Measurements from ENCODE around the gene DOCK4.
"Not testable (repeated sequence)": the region's sequence is repeated elsewhere in the genome, so short reads cannot be mapped to it uniquely, and the experiment has no call there.

The DOCK4 gene

GRCh38 chr7:112130729-112131410 lies 75.3 kb downstream of the DOCK4 start:
- Mint-ChIP-seq H3K4me1 (ENCODE audit: low read depth) (no peaks in the 10 kb centered on the region), H3K27ac (no peak overlapping the region), H3K27me3 (peaks cover 6% of the 10 kb centered on the region), H3K9me3 (no peaks in the 10 kb centered on the region), H3K4me3 (no peak overlapping the region), H3K36me3 (ENCODE audit: low read depth) (no peaks in the 10 kb centered on the region)
- no peak for DNase-seq

GRCh38 chr7:112129655-112130323 lies 76.4 kb downstream of the DOCK4 start:
- H3K4me3 Mint-ChIP-seq, result no peak overlapping the region
- H3K9me3 Mint-ChIP-seq, result no peaks in the 10 kb centered on the region
- H3K4me1 Mint-ChIP-seq (ENCODE audit: low read depth), result no peaks in the 10 kb centered on the region
- no peaks in the 10 kb centered on the region for H3K36me3 Mint-ChIP-seq (ENCODE audit: low read depth)
- H3K27me3 Mint-ChIP-seq, result peaks cover 6% of the 10 kb centered on the region
- no peak for DNase-seq
- H3K27ac Mint-ChIP-seq, result no peak overlapping the region

- not testable (repeated sequence) for H3K27ac Mint-ChIP-seq; H3K9me3 Mint-ChIP-seq; H3K4me3 Mint-ChIP-seq; H3K4me1 Mint-ChIP-seq (ENCODE audit: low read depth); H3K36me3 Mint-ChIP-seq (ENCODE audit: low read depth); H3K27me3 Mint-ChIP-seq; DNase-seq
Measured at GRCh38 chr7:112128461-112129425, 77.5 kb downstream of the DOCK4 start.

GRCh38 chr7:112128041-112128440 lies 78.2 kb downstream of the DOCK4 start:
- not testable (repeated sequence) for H3K27me3 Mint-ChIP-seq; DNase-seq; H3K4me1 Mint-ChIP-seq (ENCODE audit: low read depth); H3K27ac Mint-ChIP-seq; H3K4me3 Mint-ChIP-seq; H3K36me3 Mint-ChIP-seq (ENCODE audit: low read depth); H3K9me3 Mint-ChIP-seq

GRCh38 chr7:112125250-112125649 lies 80.9 kb downstream of the DOCK4 start:
- Mint-ChIP-seq H3K36me3 (ENCODE audit: low read depth) (no peaks in the 10 kb centered on the region), H3K27me3 (peaks cover 6% of the 10 kb centered on the region), H3K27ac (no peak overlapping the region), H3K4me1 (ENCODE audit: low read depth) (no peaks in the 10 kb centered on the region), H3K4me3 (no peak overlapping the region), H3K9me3 (no peaks in the 10 kb centered on the region)
- DNase-seq, result no peak

GRCh38 chr7:112124061-112124766 lies 82.0 kb downstream of the DOCK4 start:
- H3K9me3 Mint-ChIP-seq, result no peaks in the 10 kb centered on the region
- no peaks in the 10 kb centered on the region for H3K36me3 Mint-ChIP-seq (ENCODE audit: low read depth)
- DNase-seq, result no peak
- peaks cover under 1% of the 10 kb centered on the region for H3K27me3 Mint-ChIP-seq
- no peak overlapping the region for H3K4me3 Mint-ChIP-seq
- H3K27ac Mint-ChIP-seq, result no peak overlapping the region
- no peaks in the 10 kb centered on the region for H3K4me1 Mint-ChIP-seq (ENCODE audit: low read depth)

- Mint-ChIP-seq H3K4me1 (ENCODE audit: low read depth) (no peaks in the 10 kb centered on the region), H3K9me3 (no peaks in the 10 kb centered on the region), H3K36me3 (ENCODE audit: low read depth) (no peaks in the 10 kb centered on the region), H3K27me3 (peaks cover under 1% of the 10 kb centered on the region), H3K27ac (no peak overlapping the region), H3K4me3 (no peak overlapping the region)
- DNase-seq, result no peak
Measured at GRCh38 chr7:112122798-112123197, 83.4 kb downstream of the DOCK4 start.

GRCh38 chr7:112122144-112122543 lies 84.1 kb downstream of the DOCK4 start:
- DNase-seq, result no peak
- Mint-ChIP-seq H3K4me3 (no peak overlapping the region), H3K4me1 (ENCODE audit: low read depth) (no peaks in the 10 kb centered on the region), H3K36me3 (ENCODE audit: low read depth) (no peaks in the 10 kb centered on the region), H3K27me3 (peaks cover 3% of the 10 kb centered on the region), H3K27ac (no peak overlapping the region), H3K9me3 (no peaks in the 10 kb centered on the region)

- Mint-ChIP-seq H3K27me3 (peaks cover 3% of the 10 kb centered on the region), H3K4me1 (ENCODE audit: low read depth) (no peaks in the 10 kb centered on the region)
Measured at GRCh38 chr7:112121318-112121717, 84.9 kb downstream of the DOCK4 start.

GRCh38 chr7:112120696-112121217 lies 85.4 kb downstream of the DOCK4 start:
- Mint-ChIP-seq H3K9me3 (no peaks in the 10 kb centered on the region), H3K36me3 (ENCODE audit: low read depth) (no peaks in the 10 kb centered on the region), H3K27ac (no peak overlapping the region), H3K4me3 (no peak overlapping the region), H3K27me3 (peaks cover 3% of the 10 kb centered on the region), H3K4me1 (ENCODE audit: low read depth) (no peaks in the 10 kb centered on the region)
- no peak for DNase-seq

More at GRCh38 chr7:112121318-112121717, 84.9 kb downstream of the DOCK4 start:
- Mint-ChIP-seq H3K4me3 (no peak overlapping the region), H3K9me3 (no peaks in the 10 kb centered on the region), H3K36me3 (ENCODE audit: low read depth) (no peaks in the 10 kb centered on the region), H3K27ac (no peak overlapping the region)
- no peak for DNase-seq

- H3K36me3 Mint-ChIP-seq (ENCODE audit: low read depth), result no peaks in the 10 kb centered on the region
- H3K9me3 Mint-ChIP-seq, result no peaks in the 10 kb centered on the region
- H3K27ac Mint-ChIP-seq, result no peak overlapping the region
- H3K4me3 Mint-ChIP-seq, result no peak overlapping the region
- DNase-seq, result no peak
- H3K27me3 Mint-ChIP-seq, result peaks cover 3% of the 10 kb centered on the region
- H3K4me1 Mint-ChIP-seq (ENCODE audit: low read depth), result no peaks in the 10 kb centered on the region
Measured at GRCh38 chr7:112118581-112119566, 87.3 kb downstream of the DOCK4 start.

- Mint-ChIP-seq H3K4me1 (ENCODE audit: low read depth) (no peaks in the 10 kb centered on the region), H3K27me3 (peaks cover 3% of the 10 kb centered on the region), H3K36me3 (ENCODE audit: low read depth) (no peaks in the 10 kb centered on the region), H3K27ac (no peak overlapping the region), H3K9me3 (no peaks in the 10 kb centered on the region), H3K4me3 (no peak overlapping the region)
- DNase-seq, result no peak
Measured at GRCh38 chr7:112116894-112117293, 89.3 kb downstream of the DOCK4 start.

GRCh38 chr7:112116358-112116757 lies 89.8 kb downstream of the DOCK4 start:
- Mint-ChIP-seq H3K27ac (no peak overlapping the region), H3K4me1 (ENCODE audit: low read depth) (no peaks in the 10 kb centered on the region), H3K9me3 (no peaks in the 10 kb centered on the region), H3K27me3 (peaks cover 3% of the 10 kb centered on the region), H3K36me3 (ENCODE audit: low read depth) (no peaks in the 10 kb centered on the region), H3K4me3 (no peak overlapping the region)
- DNase-seq, result no peak
